Activated CD4-positive, alpha-beta memory T cell treated with anti-CD3 and anti-CD28 coated beads, Interleukin-2, amount 10 ng/mL, durations not matched to agents 7 days and 5 days (primary cell): Measurements from ENCODE around the gene FAM98C. TPM values are rescaled to one million over a fixed set of nuclear protein-coding genes. Genes with fewer than 3 reads are reported as not detected.

Source experiments
- CTCF ChIA-PET: fragments of 350-600 bp; sonication (Branson Sonifier 250); formaldehyde crosslinking; loops from one replicate; lab custom pipeline; 2021; ENCODE audit warnings: antibody characterized with exemption, inconsistent platforms; lab: Charles Lee
- POLR2A ChIA-PET: fragments of 350-600 bp; sonication (Branson Sonifier 250); formaldehyde crosslinking; loops from one replicate; lab custom pipeline; 2021; ENCODE audit warnings: antibody characterized with exemption; lab: Charles Lee
- DNase-seq: peaks from one replicate; pipeline ENCODE4 v3.0.0-alpha.2; 2020
- H3K27ac Mint-ChIP-seq: one replicate; pipeline ENCODE4 v1.8.0; 2021; ENCODE audit warnings: mild to moderate bottlenecking, mixed read lengths
- H3K27me3 Mint-ChIP-seq: one replicate; pipeline ENCODE4 v1.8.0; 2021; ENCODE audit warnings: mixed read lengths
- H3K36me3 Mint-ChIP-seq: one replicate; pipeline ENCODE4 v1.8.0; 2021; ENCODE audit warnings: low read depth, mixed read lengths
- H3K4me1 Mint-ChIP-seq: one replicate; pipeline ENCODE4 v1.8.0; 2021; ENCODE audit warnings: mixed read lengths
- H3K4me3 Mint-ChIP-seq: one replicate; pipeline ENCODE4 v1.8.0; 2021; ENCODE audit warnings: mild to moderate bottlenecking, mixed read lengths
- H3K9me3 Mint-ChIP-seq: one replicate; pipeline ENCODE4 v1.8.0; 2021; ENCODE audit warnings: mixed read lengths
- total RNA-seq, 2 experiments: library from RNA; stranded (reverse); gene quantifications; one replicate each; pipeline ENCODE4 v1.2.3, GENCODE V29; 2021

Gene FAM98C
- total RNA-seq, 2 experiments from 2014 or later, result 34.7 to 36.5 TPM

- peaks cover 9% of the 10 kb centered on the region for H3K27me3 Mint-ChIP-seq
- peaks cover 23% of the 10 kb centered on the region for H3K4me1 Mint-ChIP-seq
- no peak overlapping the region for H3K27ac Mint-ChIP-seq
- no peaks in the 10 kb centered on the region for H3K9me3 Mint-ChIP-seq
- no peak for DNase-seq
- H3K36me3 Mint-ChIP-seq, result peaks cover 54% of the 10 kb centered on the region
- H3K4me3 Mint-ChIP-seq, result no peak overlapping the region
- ChIA-PET CTCF (interaction anchor here (0.9 to 2.2 kb wide), 3 partner anchors 10 to 140 kb away, joined by 3 to 6 read pairs (median 4); partner anchors contain the start of genes FAM98C and PSMD8), POLR2A (interaction anchor here (2.8 to 3.0 kb wide), 2 partner anchors 8 to 12 kb away, joined by 16 to 17 read pairs; partner anchors contain the start of gene PSMD8)
Measured at GRCh38 chr19:38383743-38384142, 19.1 kb upstream of the FAM98C start.

- Mint-ChIP-seq H3K27me3 (peaks cover 14% of the 10 kb centered on the region), H3K9me3 (no peaks in the 10 kb centered on the region), H3K36me3 (peaks cover 49% of the 10 kb centered on the region), H3K4me3 (no peak overlapping the region), H3K27ac (no peak overlapping the region), H3K4me1 (peaks cover 27% of the 10 kb centered on the region)
- ChIA-PET POLR2A (interaction anchor here (2.8 to 3.0 kb wide), 2 partner anchors 9 to 11 kb away, joined by 16 to 17 read pairs; partner anchors contain the start of gene PSMD8), CTCF (interaction anchor here (0.9 to 2.2 kb wide), 4 partner anchors 8 to 141 kb away, joined by 3 to 6 read pairs (median 4); partner anchors contain the start of genes FAM98C and PSMD8)
- no peak for DNase-seq
Measured at GRCh38 chr19:38384209-38385027, 18.5 kb upstream of the FAM98C start.

- H3K4me3 Mint-ChIP-seq, result no peak overlapping the region
- H3K36me3 Mint-ChIP-seq, result peaks cover 43% of the 10 kb centered on the region
- H3K27me3 Mint-ChIP-seq, result peaks cover 19% of the 10 kb centered on the region
- DNase-seq, result no peak
- no peaks in the 10 kb centered on the region for H3K9me3 Mint-ChIP-seq
- no peak overlapping the region for H3K27ac Mint-ChIP-seq
- peaks cover 31% of the 10 kb centered on the region for H3K4me1 Mint-ChIP-seq
- ChIA-PET CTCF (interaction anchor here (1.1 to 2.2 kb wide), 2 partner anchors 9 to 141 kb away, joined by 3 to 6 read pairs; no protein-coding TSS in a partner anchor), POLR2A (interaction anchor here (2.8 to 3.0 kb wide), 2 partner anchors 10 kb away, joined by 16 to 17 read pairs; partner anchors contain the start of gene PSMD8)
Measured at GRCh38 chr19:38385057-38385803, 17.7 kb upstream of the FAM98C start.

- ChIA-PET POLR2A (interaction anchor here (2.8 to 3.0 kb wide), 2 partner anchors 10 kb away, joined by 16 to 17 read pairs; partner anchors contain the start of gene PSMD8), CTCF (interaction anchor here (2.2 kb wide), 1 partner anchor 142 kb away, joined by 6 read pairs; no protein-coding TSS in a partner anchor)
- peaks cover 39% of the 10 kb centered on the region for H3K36me3 Mint-ChIP-seq
- H3K4me3 Mint-ChIP-seq, result no peak overlapping the region
- no peak for DNase-seq
- no peaks in the 10 kb centered on the region for H3K9me3 Mint-ChIP-seq
- no peak overlapping the region for H3K27ac Mint-ChIP-seq
- peaks cover 31% of the 10 kb centered on the region for H3K4me1 Mint-ChIP-seq
- H3K27me3 Mint-ChIP-seq, result peaks cover 22% of the 10 kb centered on the region
Measured at GRCh38 chr19:38385804-38386257, 17.1 kb upstream of the FAM98C start.

GRCh38 chr19:38386300-38386970 lies 16.5 kb upstream of the FAM98C start:
- Mint-ChIP-seq H3K4me3 (no peak overlapping the region), H3K27ac (no peak overlapping the region), H3K36me3 (peaks cover 33% of the 10 kb centered on the region), H3K4me1 (peaks cover 31% of the 10 kb centered on the region), H3K27me3 (peaks cover 26% of the 10 kb centered on the region), H3K9me3 (no peaks in the 10 kb centered on the region)
- POLR2A ChIA-PET, result interaction anchor here (1.1 to 3.0 kb wide), 4 partner anchors 9 to 232 kb away, joined by 3 to 17 read pairs (median 16); partner anchors contain the start of genes EIF3K and PSMD8
- no peak for DNase-seq
- CTCF ChIA-PET, result interaction anchor here (2.8 kb wide), 1 partner anchor 12 kb away, joined by 19 read pairs; the partner anchor contains the start of gene PSMD8

GRCh38 chr19:38386971-38387549 lies 15.8 kb upstream of the FAM98C start:
- peaks cover 31% of the 10 kb centered on the region for H3K4me1 Mint-ChIP-seq
- H3K27me3 Mint-ChIP-seq, result peaks cover 28% of the 10 kb centered on the region
- H3K36me3 Mint-ChIP-seq, result peaks cover 27% of the 10 kb centered on the region
- POLR2A ChIA-PET, result interaction anchor here (0.6 to 3.4 kb wide), 6 partner anchors 9 to 232 kb away, joined by 3 to 17 read pairs (median 5); partner anchors contain the start of genes EIF3K, FAM98C and PSMD8
- DNase-seq, result no peak
- CTCF ChIA-PET, result interaction anchor here (1.1 to 2.8 kb wide), 3 partner anchors 13 to 955 kb away, joined by 3 to 20 read pairs (median 19); partner anchors contain the start of genes FAM98C, PSMD8 and SAMD4B
- H3K9me3 Mint-ChIP-seq, result no peaks in the 10 kb centered on the region
- H3K4me3 Mint-ChIP-seq, result peak overlapping the region; percentile 82
- H3K27ac Mint-ChIP-seq, result peak overlapping the region; percentile 66

GRCh38 chr19:38387550-38388348 lies 15.1 kb upstream of the FAM98C start, which contains the start of gene GGN:
Gene GGN (minus strand): TSS chr19:38388034. CDS start chr19:38387261, 773 bp downstream.
- ChIA-PET CTCF (interaction anchor here (1.1 to 2.8 kb wide), 3 partner anchors 14 to 955 kb away, joined by 3 to 20 read pairs (median 19); partner anchors contain the start of genes FAM98C, PSMD8 and SAMD4B), POLR2A (interaction anchor here (0.6 to 3.4 kb wide), 8 partner anchors 8 to 231 kb away, joined by 3 to 17 read pairs (median 4); partner anchors contain the start of genes EIF3K, FAM98C and PSMD8)
- Mint-ChIP-seq H3K4me1 (peaks cover 33% of the 10 kb centered on the region), H3K36me3 (peaks cover 23% of the 10 kb centered on the region), H3K4me3 (peak within 1 kb of the TSS; percentile 82), H3K9me3 (no peaks in the 10 kb centered on the region), H3K27me3 (peaks cover 30% of the 10 kb centered on the region), H3K27ac (peak within 1 kb of the TSS; percentile 66)
- peak; percentile 83 for DNase-seq

- CTCF ChIA-PET, result interaction anchor here (1.1 to 3.0 kb wide), 4 partner anchors 14 to 954 kb away, joined by 3 to 20 read pairs (median 17); partner anchors contain the start of genes FAM98C, PSMD8 and SAMD4B
- H3K36me3 Mint-ChIP-seq, result peaks cover 15% of the 10 kb centered on the region
- POLR2A ChIA-PET, result interaction anchor here (0.8 to 3.4 kb wide), 7 partner anchors 9 to 30 kb away, joined by 3 to 17 read pairs (median 6); partner anchors contain the start of genes FAM98C and PSMD8
Measured at GRCh38 chr19:38388349-38389100, 14.4 kb upstream of the FAM98C start, which contains the start of gene SPRED3. Gene SPRED3 (plus strand): TSS chr19:38388697. CDS start chr19:38390303, 1,606 bp downstream.

GRCh38 chr19:38389101-38389925 lies 13.6 kb upstream of the FAM98C start:
- no peak overlapping the region for H3K27ac Mint-ChIP-seq
- H3K36me3 Mint-ChIP-seq, result peaks cover 12% of the 10 kb centered on the region
- peaks cover 30% of the 10 kb centered on the region for H3K27me3 Mint-ChIP-seq
- DNase-seq, result no peak
- ChIA-PET POLR2A (interaction anchor here (1.0 to 3.4 kb wide), 3 partner anchors 13 to 16 kb away, joined by 3 to 17 read pairs (median 9); partner anchors contain the start of genes FAM98C and PSMD8), CTCF (interaction anchor here (0.5 to 3.0 kb wide), 4 partner anchors 14 to 732 kb away, joined by 3 to 19 read pairs (median 9); partner anchors contain the start of genes FAM98C and PSMD8)
- H3K4me1 Mint-ChIP-seq, result peaks cover 36% of the 10 kb centered on the region
- H3K4me3 Mint-ChIP-seq, result peak overlapping the region; percentile 15
- no peaks in the 10 kb centered on the region for H3K9me3 Mint-ChIP-seq

More at GRCh38 chr19:38388349-38389100, 14.4 kb upstream of the FAM98C start, which contains the start of gene SPRED3:
- DNase-seq, result no peak
- Mint-ChIP-seq H3K27ac (peak within 1 kb of the TSS; percentile 66), H3K4me1 (peaks cover 33% of the 10 kb centered on the region), H3K4me3 (peak within 1 kb of the TSS; percentile 82), H3K27me3 (peaks cover 30% of the 10 kb centered on the region), H3K9me3 (no peaks in the 10 kb centered on the region)
